Mammary epithelial cell (primary cell): Measurements from ENCODE around the gene ZNF236.

Experiments used
- EZH2 ChIP-seq: IDR thresholded peaks from 2 replicates; pipeline ENCODE4 v1.6.1; 2012; ENCODE audit warnings: low read length, inconsistent platforms, borderline replicate concordance
- TF ChIP-seq, protein P1 (sequence below), 2 donors: IDR thresholded peaks in 1 of 2; conservative IDR thresholded peaks in 1 of 2; 2 replicates each; pipeline ENCODE4 v1.5.1; 2011 to 2012; ENCODE audit warnings: inconsistent platforms in 2 of 2, low read length in 2 of 2, mild to moderate bottlenecking in 2 of 2, control low read depth in 1 of 2, low read depth in 1 of 2; ENCODE audit not compliant: insufficient read depth in 1 of 2; ENCODE audit errors: extremely low read depth in 1 of 2

- TF ChIP-seq, protein P1, sequence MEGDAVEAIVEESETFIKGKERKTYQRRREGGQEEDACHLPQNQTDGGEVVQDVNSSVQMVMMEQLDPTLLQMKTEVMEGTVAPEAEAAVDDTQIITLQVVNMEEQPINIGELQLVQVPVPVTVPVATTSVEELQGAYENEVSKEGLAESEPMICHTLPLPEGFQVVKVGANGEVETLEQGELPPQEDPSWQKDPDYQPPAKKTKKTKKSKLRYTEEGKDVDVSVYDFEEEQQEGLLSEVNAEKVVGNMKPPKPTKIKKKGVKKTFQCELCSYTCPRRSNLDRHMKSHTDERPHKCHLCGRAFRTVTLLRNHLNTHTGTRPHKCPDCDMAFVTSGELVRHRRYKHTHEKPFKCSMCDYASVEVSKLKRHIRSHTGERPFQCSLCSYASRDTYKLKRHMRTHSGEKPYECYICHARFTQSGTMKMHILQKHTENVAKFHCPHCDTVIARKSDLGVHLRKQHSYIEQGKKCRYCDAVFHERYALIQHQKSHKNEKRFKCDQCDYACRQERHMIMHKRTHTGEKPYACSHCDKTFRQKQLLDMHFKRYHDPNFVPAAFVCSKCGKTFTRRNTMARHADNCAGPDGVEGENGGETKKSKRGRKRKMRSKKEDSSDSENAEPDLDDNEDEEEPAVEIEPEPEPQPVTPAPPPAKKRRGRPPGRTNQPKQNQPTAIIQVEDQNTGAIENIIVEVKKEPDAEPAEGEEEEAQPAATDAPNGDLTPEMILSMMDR (conservative IDR thresholded peaks at IDR 0.05 in 1 of 2, IDR thresholded peaks at IDR 0.05 in 1 of 2; ENCODE audit: extremely low read depth in 1 of 2, insufficient read depth in 1 of 2, low read depth in 1 of 2, low read length in 2 of 2) = no peak
- no peak for TF ChIP-seq EZH2
Observed at GRCh38 chr18:76794326-76794725, 28.0 kb upstream of the ZNF236 start.
